Measurements from ENCODE around the gene CPT1B. TPM values are rescaled to one million over a fixed set of nuclear protein-coding genes. Genes with fewer than 3 reads are reported as not detected.

The CPT1B gene
- total RNA-seq, 1 donor from 2014 or later, result 89.0 TPM

DNA sequence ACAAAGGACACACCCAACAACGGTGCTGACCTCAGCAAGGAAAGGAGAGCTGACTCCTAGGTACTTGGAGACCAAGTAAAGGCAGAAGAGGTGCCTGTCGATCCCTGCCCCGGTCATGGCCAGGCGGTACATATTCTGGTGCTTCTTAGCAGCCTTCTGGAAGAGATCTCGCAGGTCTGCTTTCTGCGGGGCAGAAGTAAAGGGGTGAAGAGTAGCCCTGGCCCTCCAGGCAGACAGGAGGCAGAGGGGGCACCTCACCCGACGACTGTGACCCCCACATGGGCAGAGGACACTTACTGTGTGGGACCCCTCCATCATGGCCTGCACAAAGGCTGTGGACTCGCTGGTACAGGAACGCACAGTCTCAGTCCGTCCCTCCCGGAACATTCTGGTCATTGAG lies 7.4 kb downstream of the CPT1B start:
- Mint-ChIP-seq H3K36me3 (ENCODE audit: low read depth, unreplicated experiment) (peaks cover 32% of the 10 kb centered on the region), H3K4me1 (ENCODE audit: unreplicated experiment) (no peaks in the 10 kb centered on the region), H3K27ac (ENCODE audit: unreplicated experiment) (no peak overlapping the region), H3K4me3 (ENCODE audit: unreplicated experiment) (peak overlapping the region; percentile 51), H3K9me3 (ENCODE audit: unreplicated experiment) (no peaks in the 10 kb centered on the region), H3K27me3 (ENCODE audit: unreplicated experiment) (peaks cover 17% of the 10 kb centered on the region)
- TF ChIP-seq, protein P1, sequence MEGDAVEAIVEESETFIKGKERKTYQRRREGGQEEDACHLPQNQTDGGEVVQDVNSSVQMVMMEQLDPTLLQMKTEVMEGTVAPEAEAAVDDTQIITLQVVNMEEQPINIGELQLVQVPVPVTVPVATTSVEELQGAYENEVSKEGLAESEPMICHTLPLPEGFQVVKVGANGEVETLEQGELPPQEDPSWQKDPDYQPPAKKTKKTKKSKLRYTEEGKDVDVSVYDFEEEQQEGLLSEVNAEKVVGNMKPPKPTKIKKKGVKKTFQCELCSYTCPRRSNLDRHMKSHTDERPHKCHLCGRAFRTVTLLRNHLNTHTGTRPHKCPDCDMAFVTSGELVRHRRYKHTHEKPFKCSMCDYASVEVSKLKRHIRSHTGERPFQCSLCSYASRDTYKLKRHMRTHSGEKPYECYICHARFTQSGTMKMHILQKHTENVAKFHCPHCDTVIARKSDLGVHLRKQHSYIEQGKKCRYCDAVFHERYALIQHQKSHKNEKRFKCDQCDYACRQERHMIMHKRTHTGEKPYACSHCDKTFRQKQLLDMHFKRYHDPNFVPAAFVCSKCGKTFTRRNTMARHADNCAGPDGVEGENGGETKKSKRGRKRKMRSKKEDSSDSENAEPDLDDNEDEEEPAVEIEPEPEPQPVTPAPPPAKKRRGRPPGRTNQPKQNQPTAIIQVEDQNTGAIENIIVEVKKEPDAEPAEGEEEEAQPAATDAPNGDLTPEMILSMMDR (IDR thresholded peaks at IDR 0.05; ENCODE audit: unreplicated experiment), result no peak
- no peak for DNase-seq (ENCODE audit: low spot score)

DNA sequence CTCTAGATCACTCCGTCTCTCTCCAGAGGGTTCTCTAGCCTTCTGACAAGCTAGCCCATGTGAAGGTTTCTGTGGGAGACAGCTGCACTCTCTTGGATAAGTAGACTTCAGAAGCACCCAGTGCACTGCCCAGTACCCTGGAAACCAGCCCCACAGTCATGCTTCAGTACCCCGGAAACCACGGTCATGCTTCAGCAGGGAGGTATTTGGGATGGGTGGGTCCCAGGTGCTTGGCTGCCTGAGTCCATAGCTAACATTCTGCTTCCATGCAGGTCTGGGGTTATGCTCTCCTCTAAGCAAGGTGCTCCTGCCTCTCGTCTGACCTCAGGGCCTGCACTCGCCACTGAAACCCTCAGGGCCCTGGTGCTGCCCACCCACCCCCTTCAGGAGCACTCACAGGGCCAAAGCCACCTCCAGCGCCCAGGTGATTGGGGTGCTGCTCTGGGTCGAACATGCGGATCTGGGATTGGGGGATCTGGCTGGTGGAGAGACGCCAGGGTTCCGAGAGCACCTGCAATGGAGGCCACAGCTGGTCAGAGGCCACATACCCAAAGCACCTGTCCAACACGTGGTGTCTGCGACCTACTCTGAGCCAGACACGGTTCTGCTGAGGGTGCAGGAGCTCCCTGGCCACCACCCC lies 8.2 kb downstream of the CPT1B start:
- Mint-ChIP-seq H3K36me3 (ENCODE audit: low read depth, unreplicated experiment) (peaks cover 29% of the 10 kb centered on the region), H3K4me1 (ENCODE audit: unreplicated experiment) (no peaks in the 10 kb centered on the region), H3K4me3 (ENCODE audit: unreplicated experiment) (no peak overlapping the region), H3K27ac (ENCODE audit: unreplicated experiment) (no peak overlapping the region), H3K9me3 (ENCODE audit: unreplicated experiment) (no peaks in the 10 kb centered on the region), H3K27me3 (ENCODE audit: unreplicated experiment) (peaks cover 20% of the 10 kb centered on the region)
- TF ChIP-seq, protein P1 (IDR thresholded peaks at IDR 0.05; ENCODE audit: unreplicated experiment), result no peak
- DNase-seq (ENCODE audit: low spot score), result no peak

DNA sequence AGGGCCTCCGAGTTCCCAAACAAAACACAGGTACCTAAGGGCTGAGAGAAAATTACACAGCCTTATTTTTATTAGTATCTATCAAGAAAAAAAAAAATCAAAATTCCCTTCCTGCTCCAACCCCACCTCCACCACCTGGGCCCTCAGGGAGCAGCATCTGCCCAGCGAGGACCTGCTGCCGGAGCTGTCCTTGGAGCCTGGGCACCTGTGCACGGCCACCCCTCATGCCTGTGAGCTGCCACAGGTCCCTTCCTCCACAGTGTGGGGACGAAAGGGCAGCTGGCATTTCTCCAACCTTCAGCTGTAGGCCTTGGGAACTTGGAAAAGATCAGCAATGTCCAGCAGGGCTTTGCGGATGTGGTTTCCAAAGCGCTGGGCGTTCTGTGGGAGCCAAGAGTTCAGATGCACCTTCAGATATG lies 9.2 kb downstream of the CPT1B start:
- H3K9me3 Mint-ChIP-seq (ENCODE audit: unreplicated experiment), result no peaks in the 10 kb centered on the region
- DNase-seq (ENCODE audit: low spot score), result no peak
- no peaks in the 10 kb centered on the region for H3K4me1 Mint-ChIP-seq (ENCODE audit: unreplicated experiment)
- no peak overlapping the region for H3K27ac Mint-ChIP-seq (ENCODE audit: unreplicated experiment)
- TF ChIP-seq, protein P1 (IDR thresholded peaks at IDR 0.05; ENCODE audit: unreplicated experiment), result no peak
- H3K27me3 Mint-ChIP-seq (ENCODE audit: unreplicated experiment), result peaks cover 24% of the 10 kb centered on the region
- H3K4me3 Mint-ChIP-seq (ENCODE audit: unreplicated experiment), result no peak overlapping the region
- H3K36me3 Mint-ChIP-seq (ENCODE audit: low read depth, unreplicated experiment), result peaks cover 29% of the 10 kb centered on the region

DNA sequence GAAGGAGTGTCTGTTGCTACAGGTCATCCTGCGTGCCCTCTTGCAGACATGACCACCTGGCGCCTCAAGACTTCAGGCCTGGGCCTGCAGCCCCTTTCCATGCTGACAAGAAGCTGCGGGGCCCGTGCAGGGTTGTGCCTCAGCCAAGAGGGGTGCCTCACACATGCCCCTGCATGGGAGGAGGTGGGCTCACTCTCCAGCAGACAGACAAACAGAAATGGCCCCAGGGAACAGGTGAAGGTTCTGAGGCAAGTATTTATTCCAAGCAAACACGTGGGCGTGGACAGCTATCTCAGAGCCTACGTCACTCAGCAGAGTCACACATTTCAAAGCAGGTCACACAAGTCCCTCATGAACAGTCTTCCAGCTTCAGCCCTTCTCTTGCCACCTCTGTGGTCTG lies 9.6 kb downstream of the CPT1B start:
- Mint-ChIP-seq H3K4me1 (ENCODE audit: unreplicated experiment) (peaks cover under 1% of the 10 kb centered on the region), H3K9me3 (ENCODE audit: unreplicated experiment) (no peaks in the 10 kb centered on the region), H3K27me3 (ENCODE audit: unreplicated experiment) (peaks cover 24% of the 10 kb centered on the region), H3K4me3 (ENCODE audit: unreplicated experiment) (no peak overlapping the region), H3K36me3 (ENCODE audit: low read depth, unreplicated experiment) (peaks cover 29% of the 10 kb centered on the region), H3K27ac (ENCODE audit: unreplicated experiment) (no peak overlapping the region)
- no peak for DNase-seq (ENCODE audit: low spot score)
- TF ChIP-seq, protein P1 (IDR thresholded peaks at IDR 0.05; ENCODE audit: unreplicated experiment), result no peak

DNA sequence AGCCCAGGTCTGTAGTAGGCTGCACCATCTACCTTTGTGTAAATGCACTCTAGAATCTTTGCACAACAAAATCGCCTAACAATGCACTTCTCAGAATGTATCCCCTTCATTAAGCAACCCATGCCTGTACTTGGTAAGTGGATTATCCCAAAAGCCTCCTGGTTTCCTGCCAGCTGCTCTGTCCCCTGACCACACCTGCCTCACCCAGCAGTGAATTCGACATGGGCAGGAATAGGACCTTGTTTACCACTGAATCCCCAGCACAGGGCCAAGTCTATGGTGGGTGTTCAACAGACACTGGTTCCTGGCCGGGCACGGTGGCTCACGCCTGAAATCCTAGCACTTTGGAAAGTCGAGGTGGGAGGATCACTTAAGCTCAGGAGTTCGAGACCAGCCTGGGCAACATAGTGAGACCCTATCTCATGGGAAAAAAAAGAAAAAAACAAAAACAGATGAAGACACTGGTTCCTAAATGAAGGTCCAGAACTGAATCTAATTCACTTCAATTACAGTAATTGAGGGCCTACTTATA lies 10.4 kb downstream of the CPT1B start:
- no peak overlapping the region for H3K27ac Mint-ChIP-seq (ENCODE audit: unreplicated experiment)
- no peak overlapping the region for H3K4me3 Mint-ChIP-seq (ENCODE audit: unreplicated experiment)
- TF ChIP-seq, protein P1 (IDR thresholded peaks at IDR 0.05; ENCODE audit: unreplicated experiment), result no peak
- H3K4me1 Mint-ChIP-seq (ENCODE audit: unreplicated experiment), result peaks cover 6% of the 10 kb centered on the region
- no peak for DNase-seq (ENCODE audit: low spot score)
- H3K36me3 Mint-ChIP-seq (ENCODE audit: low read depth, unreplicated experiment), result peaks cover 29% of the 10 kb centered on the region
- H3K9me3 Mint-ChIP-seq (ENCODE audit: unreplicated experiment), result no peaks in the 10 kb centered on the region
- H3K27me3 Mint-ChIP-seq (ENCODE audit: unreplicated experiment), result peaks cover 27% of the 10 kb centered on the region
